GOT3 (cell line): ENCODE measurements around the gene CEP164.
A peak's percentile ranks its signal among the peaks of the same experiment; 100 is the strongest.

Source experiments
- DNase-seq: peaks from one replicate; lab custom pipeline; 2025; ENCODE audit warnings: mixed read lengths; lab: John Stamatoyannopoulos, UW

The CEP164 gene

GRCh38 chr11:117327567-117328374, at the start of gene CEP164:
Gene CEP164 (plus strand): TSS chr11:117327854. CDS start chr11:117338587, 10,733 bp downstream.
- peak; percentile 63 for DNase-seq

GRCh38 chr11:117278347-117278746, 49.3 kb upstream of the CEP164 start:
- DNase-seq, result no peak

- no peak for DNase-seq
Observed at GRCh38 chr11:117279711-117280376, 47.8 kb upstream of the CEP164 start.

- no peak for DNase-seq
Observed at GRCh38 chr11:117281159-117281558, 46.5 kb upstream of the CEP164 start.

- DNase-seq, result no peak
Observed at GRCh38 chr11:117281869-117282268, 45.8 kb upstream of the CEP164 start.

DNA sequence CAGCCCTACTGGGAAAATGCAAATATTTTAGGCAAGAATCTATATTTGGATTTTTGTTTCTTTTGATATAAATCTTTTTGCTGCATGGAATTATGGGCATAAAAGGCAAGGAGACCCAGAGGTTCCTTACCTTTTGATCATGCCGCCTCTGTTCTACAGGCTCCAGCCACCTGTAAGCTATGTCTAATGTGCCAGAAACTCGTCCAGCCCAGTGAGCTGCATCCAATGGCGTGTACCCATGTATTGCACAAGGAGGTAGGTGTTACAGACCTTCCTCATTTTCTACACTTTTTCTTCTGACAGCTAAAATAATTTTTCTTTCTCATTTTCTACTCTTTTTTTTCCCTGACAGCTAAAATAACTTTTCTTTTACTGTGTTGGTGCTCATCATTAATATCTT, 44.7 kb upstream of the CEP164 start:
- no peak for DNase-seq

DNA sequence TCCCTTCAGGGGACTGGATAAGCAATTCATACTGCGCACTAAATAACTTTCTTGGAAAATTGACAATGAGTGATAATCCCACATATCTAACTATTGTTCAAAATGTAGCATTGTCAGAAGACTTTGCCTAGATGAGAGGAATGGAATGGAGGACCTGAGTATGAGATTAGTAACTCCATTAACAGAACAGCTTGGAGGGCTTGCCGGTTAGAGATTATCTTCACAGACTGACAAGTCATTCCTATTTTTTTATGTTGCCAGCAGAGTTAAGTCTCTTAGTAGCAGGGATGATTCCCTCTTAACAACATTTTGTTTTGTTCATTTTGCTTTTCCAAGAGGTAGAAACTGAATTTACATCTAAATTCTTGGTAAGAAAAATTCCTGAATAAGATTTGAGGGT, 43.6 kb upstream of the CEP164 start:
- no peak for DNase-seq

GRCh38 chr11:117286588-117286987, 41.1 kb upstream of the CEP164 start:
- no peak for DNase-seq

- DNase-seq, result no peak
Observed at GRCh38 chr11:117287668-117288067, 40.0 kb upstream of the CEP164 start.

GRCh38 chr11:117289795-117290194, 37.9 kb upstream of the CEP164 start:
- no peak for DNase-seq

DNA sequence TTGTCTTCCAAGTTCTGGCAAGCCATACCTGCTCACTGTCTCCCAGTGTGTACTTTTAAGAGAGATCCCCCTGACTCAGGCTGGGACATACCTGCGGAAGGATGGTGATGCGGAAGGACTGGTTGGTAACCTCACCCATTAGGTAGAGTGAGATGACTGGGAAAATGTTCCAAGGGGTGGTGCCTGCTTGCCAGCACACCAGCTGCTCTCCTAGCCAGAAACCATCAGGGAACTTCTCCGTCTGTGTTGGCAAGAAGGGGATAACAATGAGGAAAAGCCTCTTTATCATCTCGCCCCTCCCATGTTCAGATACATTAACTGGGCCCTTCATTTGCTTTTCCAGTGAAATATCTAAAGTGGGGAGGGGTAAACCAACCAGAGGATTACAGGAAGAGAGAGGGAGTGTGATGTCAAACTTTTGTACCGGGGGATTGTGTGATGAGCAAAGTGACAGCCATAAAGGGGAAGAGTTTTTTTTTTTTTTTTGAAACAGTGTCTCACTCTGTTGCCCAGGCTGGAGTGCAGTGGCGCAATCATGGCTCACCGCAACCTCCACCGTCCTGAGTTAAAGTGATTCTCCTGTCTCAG, 36.8 kb upstream of the CEP164 start, which contains the start of gene BACE1-AS:
Gene BACE1-AS (plus strand): TSS at position 538 of the 588 bp plus-strand sequence.
- no peak for DNase-seq

DNA sequence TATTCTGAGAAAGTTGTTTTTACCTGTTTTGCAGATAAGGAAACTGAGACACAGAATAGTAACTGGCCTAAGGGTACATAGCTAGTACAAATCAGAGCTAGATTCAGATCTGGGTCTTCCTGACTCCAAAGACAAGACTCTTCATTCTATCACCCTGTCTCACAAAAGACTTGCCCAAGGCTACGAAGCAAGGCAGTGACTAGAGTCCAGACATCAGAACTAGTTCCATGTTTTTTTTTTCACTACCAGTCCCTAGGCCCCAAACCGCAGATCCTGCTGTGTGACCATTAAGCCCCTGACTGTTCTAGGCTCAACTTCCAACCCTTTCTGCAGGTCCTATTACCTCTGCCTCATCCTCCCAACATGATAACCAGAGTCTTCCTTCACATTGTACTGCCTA, 35.0 kb upstream of the CEP164 start:
- no peak for DNase-seq

DNA sequence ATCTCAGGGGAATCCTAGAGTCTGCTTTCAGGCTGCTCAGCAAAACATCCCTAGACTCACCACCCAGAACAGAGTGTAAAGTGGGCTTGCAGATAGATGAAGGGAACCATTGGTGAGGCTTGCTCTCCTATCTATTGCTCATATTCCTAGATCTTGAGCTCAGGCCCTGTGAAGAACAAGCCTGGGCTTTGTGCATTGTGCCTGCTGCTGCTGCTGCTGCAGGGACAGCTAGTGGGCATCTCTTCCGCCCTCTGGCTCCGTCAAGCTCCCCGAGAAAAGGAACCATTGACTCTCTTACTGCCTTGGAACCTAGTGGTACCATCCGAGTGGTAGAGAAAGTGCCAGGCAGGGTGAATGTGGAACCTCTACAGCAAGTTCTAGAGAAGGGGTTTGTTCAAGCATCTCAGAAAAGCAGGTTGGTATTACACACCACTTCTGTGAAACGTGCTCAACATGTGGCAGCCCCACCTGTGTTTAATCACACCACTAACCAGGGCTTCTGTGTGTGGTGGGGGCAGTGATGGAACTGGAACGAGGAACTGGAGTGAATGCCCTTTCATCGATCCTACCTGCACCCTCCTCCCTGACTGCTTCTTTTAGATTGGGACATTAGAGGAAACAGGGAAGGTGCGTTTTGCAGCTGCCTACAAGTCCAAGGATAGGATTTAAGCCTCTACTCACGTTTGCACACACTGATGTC, 32.1 kb upstream of the CEP164 start:
- DNase-seq, result no peak

DNA sequence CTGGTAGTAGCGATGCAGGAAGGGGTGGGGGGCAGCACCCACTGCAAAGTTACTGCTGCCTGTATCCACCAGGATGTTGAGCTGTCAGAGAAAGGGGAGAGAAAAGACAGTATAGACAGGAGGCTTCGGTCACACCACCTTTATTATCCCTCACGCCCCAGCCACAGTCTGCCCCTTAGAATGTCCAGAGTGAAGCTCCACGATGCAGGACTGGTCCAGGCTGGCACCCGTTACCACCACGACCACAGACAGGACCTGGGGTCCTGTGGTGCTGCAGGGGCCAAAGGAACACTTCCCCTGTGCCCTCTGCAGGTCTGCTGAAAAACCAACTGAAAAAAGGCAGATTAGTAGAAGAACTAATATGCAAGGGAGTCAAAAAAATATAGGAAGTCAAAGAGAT, 30.8 kb upstream of the CEP164 start:
- DNase-seq, result no peak

GRCh38 chr11:117298195-117298594, 29.5 kb upstream of the CEP164 start:
- DNase-seq, result no peak

GRCh38 chr11:117299351-117300282, 28.0 kb upstream of the CEP164 start:
- DNase-seq, result no peak

GRCh38 chr11:117300283-117300663, 27.4 kb upstream of the CEP164 start:
- no peak for DNase-seq

DNA sequence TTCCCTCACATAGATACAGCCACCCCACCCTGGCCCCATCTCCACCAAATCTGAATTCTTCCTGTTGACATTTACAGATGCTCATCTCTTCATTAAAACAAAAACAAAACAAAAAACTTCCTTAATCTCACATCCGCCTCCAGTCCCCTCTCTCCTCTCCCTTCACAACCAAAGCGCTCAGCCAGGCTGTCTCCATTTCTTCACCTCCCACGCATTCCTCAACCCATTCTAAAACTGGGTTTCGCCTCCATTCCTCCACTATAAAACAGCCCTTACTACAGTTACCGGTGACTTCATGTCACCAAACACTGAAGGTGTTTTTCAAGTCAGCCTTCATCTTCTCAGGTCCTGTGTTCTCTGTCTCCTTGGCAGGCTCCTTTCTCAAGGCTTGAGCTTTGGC, 26.9 kb upstream of the CEP164 start:
- no peak for DNase-seq

DNA sequence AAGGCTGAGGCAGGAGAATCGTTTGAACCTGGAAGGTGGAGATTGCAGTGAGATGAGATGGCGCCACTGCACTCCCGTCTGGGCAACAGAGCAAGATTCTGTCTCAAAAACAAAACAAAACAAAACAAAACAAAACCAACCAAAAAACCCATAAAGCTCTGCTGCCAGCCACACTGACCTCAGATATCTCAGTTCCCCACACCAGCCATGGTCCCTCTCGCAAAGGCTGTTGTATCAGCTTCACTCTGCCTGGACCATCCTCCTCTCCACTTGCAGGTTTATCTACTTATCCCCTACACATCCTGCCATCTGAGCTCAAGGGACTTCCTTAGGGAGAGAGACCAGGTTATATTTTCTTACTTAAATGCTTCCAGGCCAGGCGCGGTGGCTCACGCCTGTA, 25.4 kb upstream of the CEP164 start:
- DNase-seq, result no peak

GRCh38 chr11:117303101-117303500, 24.6 kb upstream of the CEP164 start:
- no peak for DNase-seq

GRCh38 chr11:117303646-117304315, 23.9 kb upstream of the CEP164 start:
- DNase-seq, result no peak
